Stimulated activated CD8-positive, alpha-beta memory T cell treated with anti-CD3 and anti-CD28 coated beads, Interleukin-4, amount 100 ng/mL, for 24 hours (primary cell): Measurements from ENCODE around the gene DEGS1.

ENCODE experiments used
- DNase-seq: peaks from one replicate; pipeline ENCODE4 v3.0.0-alpha.2; 2020; ENCODE audit warnings: low read depth

Gene DEGS1

GRCh38 chr1:224182866-224183590 is at the start of gene DEGS1:
Gene DEGS1, plus strand, starts transcription at chr1:224183240. Its CDS starts 97 bp downstream, at chr1:224183337.
- DNase-seq = peak; percentile 68

- DNase-seq = no peak
Observed at GRCh38 chr1:224133741-224134299, 49.2 kb upstream of the DEGS1 start.

DNA sequence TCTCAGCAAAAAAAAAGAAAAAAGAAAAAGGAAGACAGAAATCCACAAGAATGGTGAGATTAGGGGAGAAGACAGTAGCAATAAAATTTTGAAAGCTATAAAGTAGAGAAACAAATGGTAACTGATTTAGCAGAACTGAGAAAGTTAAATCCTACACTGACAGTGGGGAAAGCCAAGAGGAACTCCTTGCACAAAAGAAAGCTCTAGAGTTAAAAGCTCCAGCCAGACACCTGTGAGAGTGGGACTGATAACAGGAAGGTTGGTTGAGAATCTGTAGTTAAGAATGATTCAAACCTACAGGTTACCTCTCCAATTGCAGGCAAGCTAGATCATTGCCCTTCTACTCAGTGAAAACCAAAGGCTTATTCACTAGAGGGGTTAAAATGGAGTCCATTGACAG is 45.5 kb upstream of the DEGS1 start:
- DNase-seq = no peak

GRCh38 chr1:224138198-224138597 is 44.8 kb upstream of the DEGS1 start:
- no peak for DNase-seq

DNA sequence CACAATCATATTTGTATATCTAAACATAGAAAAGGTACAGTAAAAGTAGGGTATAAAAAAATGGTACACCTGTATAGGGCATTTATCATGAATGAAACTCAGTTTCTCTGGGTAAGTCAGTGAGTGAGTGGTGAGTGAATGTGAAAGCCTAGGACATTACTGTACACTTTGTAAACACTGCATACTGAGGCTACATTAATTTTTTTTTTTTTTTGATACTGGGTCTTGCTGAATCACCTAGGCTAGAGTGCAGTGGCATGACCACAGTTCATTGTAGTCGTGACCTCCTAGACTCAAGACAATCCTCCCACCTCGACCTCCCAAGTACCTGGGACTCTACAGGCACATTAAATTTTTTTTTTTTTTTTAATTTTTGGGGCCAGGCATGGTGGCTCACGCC is 41.3 kb upstream of the DEGS1 start:
- no peak for DNase-seq

- no peak for DNase-seq
Observed at GRCh38 chr1:224149709-224150108, 33.3 kb upstream of the DEGS1 start.

- DNase-seq = no peak
Observed at GRCh38 chr1:224151117-224151516, 31.9 kb upstream of the DEGS1 start.

DNA sequence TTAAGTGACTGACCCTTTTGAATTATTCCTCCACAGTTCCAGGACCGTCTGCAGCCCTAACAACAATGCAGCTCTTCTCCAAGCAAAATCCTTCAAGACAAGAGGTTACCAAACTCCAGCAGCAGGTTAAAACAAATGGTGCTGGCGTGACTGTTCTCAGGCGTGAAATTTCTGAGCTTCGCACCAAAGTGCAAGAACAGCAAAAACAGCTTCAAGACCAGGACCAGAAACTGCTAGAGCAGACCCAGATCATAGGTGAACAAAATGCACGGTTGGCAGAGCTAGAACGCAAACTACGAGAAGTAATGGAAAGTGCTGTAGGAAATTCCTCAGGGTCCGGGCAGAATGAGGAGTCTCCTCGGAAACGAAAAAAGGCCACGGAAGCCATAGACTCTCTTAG is 25.7 kb upstream of the DEGS1 start:
- DNase-seq = no peak

- no peak for DNase-seq
Observed at GRCh38 chr1:224159541-224159940, 23.5 kb upstream of the DEGS1 start.

- DNase-seq = no peak
Observed at GRCh38 chr1:224160171-224160682, 22.8 kb upstream of the DEGS1 start.

- no peak for DNase-seq
Observed at GRCh38 chr1:224162768-224163167, 20.3 kb upstream of the DEGS1 start.

GRCh38 chr1:224163311-224163710 is 19.7 kb upstream of the DEGS1 start:
- DNase-seq = no peak

GRCh38 chr1:224168859-224169380 is 14.1 kb upstream of the DEGS1 start:
- no peak for DNase-seq

GRCh38 chr1:224169718-224170270 is 13.2 kb upstream of the DEGS1 start:
- no peak for DNase-seq

DNA sequence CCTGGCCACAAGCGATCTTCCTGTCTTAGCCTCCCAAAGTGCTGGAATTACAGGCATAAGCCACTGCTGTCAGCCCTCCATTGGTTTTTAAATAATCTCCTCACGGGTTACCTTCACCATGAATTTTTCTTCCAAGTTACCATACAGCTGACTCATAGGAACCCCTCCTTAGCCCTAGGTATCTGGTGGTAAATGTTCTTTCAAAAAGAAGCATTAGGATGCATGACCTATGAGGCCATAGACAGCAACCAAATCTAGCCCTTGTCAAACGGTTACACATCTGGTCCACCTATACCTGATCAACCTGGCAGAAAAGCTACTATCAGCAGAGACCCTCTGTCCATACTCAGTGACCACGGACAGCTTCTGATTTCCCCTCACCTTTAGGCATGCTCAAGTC is 12.7 kb upstream of the DEGS1 start:
- no peak for DNase-seq

DNA sequence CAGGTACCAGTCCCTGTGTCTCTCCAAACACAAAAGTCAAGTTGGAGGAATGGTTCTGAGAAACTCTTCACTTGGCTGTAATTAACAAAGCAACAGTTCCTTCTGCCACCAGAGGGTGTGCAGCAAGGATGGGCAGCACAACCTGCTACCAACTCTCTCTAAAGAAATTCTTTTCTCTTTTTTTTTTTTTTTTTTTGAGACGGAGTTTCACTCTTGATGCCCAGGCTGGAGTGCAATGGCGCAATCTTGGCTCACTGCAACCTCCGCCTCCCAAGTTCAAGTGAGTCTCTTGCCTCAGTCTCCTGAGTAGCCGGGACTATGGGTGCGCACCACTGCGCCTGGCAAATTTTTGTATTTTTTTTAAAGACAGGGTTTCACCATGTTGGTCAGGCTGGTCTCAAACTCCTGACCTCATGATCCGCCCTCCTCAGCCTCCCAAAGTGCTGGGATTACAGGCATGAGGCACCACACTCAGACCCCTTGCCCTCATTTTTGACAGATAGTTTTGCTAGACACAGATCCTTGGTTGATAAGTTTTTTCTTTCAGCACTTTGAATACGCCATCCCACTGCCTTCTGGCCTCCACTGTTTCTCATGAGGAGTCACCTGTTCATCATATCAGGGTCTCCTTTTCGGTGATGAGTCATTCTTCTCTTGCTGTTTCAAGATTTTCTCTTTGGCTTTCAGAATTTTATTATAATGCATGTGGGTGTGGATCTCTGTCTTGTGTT is 12.1 kb upstream of the DEGS1 start:
- DNase-seq = no peak

DNA sequence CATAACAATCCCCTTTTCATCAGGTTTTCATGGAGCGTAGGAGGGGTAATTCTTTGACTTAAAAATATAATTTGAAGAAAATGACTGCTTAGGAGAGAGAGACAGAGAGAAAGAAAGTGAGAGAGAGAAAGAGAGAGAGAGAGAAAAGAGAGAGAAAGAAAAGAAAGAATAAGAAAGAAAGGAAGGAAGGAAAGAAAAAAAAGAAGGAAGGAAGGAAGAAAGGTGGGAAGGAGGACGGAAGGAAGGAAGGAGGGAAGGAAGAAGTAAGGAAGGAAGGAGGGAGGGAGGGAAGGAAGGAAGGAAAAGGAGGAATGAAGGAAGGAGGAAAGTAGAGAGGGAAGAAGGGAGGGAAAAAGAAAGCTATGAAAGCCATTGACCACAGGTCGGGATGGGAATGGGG is 10.8 kb upstream of the DEGS1 start:
- no peak for DNase-seq

- DNase-seq = no peak
Observed at GRCh38 chr1:224173523-224173922, 9.5 kb upstream of the DEGS1 start.

- DNase-seq = no peak
Observed at GRCh38 chr1:224175617-224176016, 7.4 kb upstream of the DEGS1 start.

- DNase-seq = no peak
Observed at GRCh38 chr1:224177356-224177999, 5.6 kb upstream of the DEGS1 start.

GRCh38 chr1:224178894-224179293 is 4.1 kb upstream of the DEGS1 start:
- DNase-seq = no peak
